HL-60/S4 treated with retinoic acid at 250 ng/mL for 4 days and 3 days (cell line): Measurements from ENCODE around the gene COL25A1.

Source experiments
- in situ Hi-C: fragments of 300-500 bp; cut with MboI; formaldehyde crosslinking; loops from 2 replicates; pipeline ENCODE4 v1.7.0; 2022; ENCODE audit warnings: low sequenced_read_pairs

The COL25A1 gene

DNA sequence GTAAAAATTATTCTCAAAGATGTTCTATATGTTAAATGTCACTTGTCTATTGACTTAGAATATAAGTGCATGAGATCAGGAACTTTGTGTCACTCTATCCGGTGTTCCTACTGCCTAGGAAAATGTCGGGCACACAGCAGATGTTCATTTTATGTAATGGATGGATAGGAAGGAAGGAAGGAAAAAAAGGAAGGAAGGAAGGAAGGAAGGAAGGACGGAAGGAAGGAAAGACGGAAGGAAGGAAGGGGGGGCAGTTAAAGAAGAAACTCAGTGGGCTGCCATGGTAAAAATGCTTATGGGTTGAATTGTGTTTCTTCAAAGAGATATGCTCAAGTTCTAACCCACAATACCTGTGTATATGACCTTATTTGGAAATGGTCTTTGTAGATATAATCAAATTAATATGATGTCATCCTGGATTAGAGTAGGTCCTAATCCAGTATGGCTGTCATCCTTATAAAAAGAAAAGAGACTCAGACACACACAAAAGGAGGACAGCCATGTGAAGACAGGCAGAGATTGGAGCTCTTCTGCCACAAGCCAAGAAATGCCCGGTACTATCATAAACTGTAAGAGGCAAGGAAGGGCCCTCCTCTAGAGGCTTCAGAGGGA is 86.3 kb downstream of the COL25A1 start:
- in situ Hi-C loops: no loop called here

DNA sequence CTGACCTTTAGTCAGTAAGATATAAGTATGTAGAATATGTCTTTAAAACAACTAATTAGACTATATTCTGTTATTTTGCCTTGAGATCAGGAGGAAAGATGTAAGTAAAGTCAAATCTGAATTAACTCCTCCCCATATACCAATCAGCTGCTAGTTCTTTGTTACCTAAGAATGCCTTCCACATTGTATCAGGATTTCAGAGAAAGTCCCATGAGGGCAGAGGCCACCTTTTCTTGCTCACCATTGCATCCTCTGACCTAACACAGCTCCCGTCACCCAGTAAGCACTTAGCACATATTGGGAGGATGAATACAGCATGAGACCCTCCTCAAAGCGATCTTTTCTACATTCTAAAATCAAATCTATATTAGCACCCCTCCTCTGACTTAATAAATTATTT is 87.0 kb downstream of the COL25A1 start:
- in situ Hi-C loops: no loop called here

DNA sequence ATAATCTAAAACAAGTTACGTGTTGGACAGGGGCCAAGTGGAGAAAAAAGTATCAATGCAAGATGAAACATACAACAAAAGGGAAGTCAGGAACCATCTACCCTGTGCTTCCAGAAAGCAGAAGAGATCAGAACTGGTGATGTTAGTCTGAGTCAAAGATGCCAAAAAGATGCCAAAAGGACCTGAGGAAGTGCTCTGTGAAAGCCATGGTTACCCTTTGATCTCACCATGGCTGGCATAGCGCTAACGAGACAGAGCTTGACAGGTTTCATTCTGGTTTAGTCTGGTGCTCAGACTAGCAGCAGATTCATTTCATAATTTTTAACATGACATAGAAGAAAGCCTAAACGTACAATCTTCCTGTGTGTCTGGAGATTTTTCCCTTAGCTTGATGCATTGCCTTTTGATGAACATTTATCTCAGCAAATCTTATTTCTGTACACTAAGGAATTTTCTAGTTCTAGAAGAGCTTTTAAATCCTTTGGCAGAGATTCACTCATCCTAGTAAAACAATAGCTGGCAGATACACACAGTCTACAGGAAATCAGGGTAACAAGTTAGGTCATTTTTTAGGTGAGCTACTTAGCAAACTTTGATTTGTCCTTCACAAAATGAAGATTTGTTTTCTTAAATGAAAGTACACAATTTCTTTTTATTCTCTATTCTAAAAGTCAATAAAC is 87.7 kb downstream of the COL25A1 start:
- in situ Hi-C loops: no loop called here

DNA sequence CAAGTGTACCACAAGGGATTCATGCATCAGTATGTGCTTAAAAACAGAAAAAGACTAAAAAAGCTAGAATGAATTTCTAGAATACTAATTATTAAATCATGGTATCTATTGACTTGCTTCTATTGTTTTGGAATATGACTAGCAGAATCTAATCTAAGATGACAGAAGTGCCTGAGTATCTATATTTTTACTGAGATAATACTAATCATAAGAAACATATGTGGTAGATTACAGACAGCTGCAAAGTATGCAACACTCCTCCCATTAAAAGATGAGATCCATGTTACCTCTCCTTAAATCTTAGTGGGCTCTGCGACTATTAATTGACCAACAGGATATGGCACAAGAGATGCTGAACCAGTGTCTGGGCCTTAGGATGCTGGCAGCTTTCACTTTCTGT is 89.4 kb downstream of the COL25A1 start:
- in situ Hi-C loops: no loop called here

DNA sequence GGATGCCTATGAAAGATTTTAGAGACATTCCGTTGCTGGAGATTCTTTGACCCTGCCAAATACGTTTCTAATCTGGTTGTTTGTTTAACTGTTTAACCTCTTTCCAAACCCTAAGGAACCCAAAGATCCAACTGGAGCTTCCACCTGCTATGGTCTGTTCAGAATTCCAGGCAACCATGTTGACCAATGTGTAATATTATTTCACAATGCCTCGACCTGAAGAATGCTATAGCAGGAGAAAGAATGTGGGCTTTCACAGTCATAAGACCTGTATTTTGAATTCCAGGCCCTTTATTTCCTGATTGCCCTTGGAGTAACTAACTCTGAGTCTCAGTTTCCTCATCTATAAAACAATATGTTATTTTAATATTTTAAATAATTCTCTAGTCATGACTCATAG is 90.8 kb downstream of the COL25A1 start:
- in situ Hi-C loops: no loop called here

- in situ Hi-C loops: no loop called here
Observed at GRCh38 chr4:109209647-109210046, 92.8 kb downstream of the COL25A1 start.

GRCh38 chr4:109207898-109208297 is 94.6 kb downstream of the COL25A1 start:
- in situ Hi-C loops: no loop called here

GRCh38 chr4:109207061-109207460 is 95.4 kb downstream of the COL25A1 start:
- in situ Hi-C loops: no loop called here

- in situ Hi-C loops: no loop called here
Observed at GRCh38 chr4:109206620-109207019, 95.8 kb downstream of the COL25A1 start.

DNA sequence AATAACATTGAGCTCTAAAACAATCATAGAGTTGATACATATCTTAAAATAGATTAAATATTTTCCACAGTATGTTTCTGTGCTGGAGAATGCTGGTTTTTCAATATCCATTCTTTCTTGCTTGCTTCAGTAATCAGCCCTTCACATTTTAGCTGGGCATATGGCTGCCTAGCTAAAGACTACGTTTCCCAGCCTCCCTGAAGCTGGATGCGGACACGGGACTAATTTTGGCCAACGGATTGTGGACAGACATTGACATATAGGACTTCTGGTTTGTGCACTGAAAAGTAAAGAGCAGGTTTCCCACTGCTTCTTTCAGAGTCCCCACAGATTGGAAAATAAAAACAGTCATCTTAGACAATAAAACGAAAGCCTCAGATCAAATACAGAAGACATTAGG is 97.3 kb downstream of the COL25A1 start:
- in situ Hi-C loops: no loop called here

DNA sequence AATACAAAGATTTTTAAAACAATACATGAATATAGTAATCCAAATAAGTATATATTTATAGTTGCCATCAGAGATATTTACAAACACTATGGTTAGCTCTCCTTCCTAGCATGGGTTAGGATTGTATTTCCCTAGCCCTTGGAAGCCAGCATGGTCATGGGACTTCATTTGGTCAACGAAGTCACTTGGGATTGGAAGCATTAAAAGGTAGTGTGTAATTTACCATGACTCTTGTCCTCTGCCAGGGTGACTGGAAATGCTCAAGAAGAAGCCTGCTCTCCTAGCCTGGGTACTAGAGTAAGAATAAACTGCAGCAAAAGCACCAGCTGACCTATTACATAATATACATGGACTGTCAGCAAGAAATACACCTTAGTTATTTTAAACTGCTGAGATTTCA is 102.9 kb downstream of the COL25A1 start:
- in situ Hi-C loops: no loop called here

DNA sequence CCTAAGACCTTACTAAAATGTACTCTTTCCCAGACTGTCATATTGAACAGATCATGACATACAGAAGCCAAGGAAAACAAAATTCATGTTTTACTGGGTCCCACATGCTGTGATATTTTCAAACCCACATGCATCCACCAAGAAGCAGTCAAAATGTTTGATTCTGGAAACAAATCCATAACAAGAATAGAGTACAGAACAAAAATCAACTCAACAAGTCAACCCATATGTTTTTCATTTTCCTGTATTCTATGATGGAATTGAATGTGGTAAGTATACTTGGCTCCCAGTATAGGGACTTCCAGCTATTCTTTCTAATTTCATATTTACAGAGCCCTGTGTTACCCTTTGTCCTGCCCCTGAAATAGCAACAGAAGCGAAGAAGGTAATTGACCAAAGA is 106.8 kb downstream of the COL25A1 start:
- in situ Hi-C loops: no loop called here

DNA sequence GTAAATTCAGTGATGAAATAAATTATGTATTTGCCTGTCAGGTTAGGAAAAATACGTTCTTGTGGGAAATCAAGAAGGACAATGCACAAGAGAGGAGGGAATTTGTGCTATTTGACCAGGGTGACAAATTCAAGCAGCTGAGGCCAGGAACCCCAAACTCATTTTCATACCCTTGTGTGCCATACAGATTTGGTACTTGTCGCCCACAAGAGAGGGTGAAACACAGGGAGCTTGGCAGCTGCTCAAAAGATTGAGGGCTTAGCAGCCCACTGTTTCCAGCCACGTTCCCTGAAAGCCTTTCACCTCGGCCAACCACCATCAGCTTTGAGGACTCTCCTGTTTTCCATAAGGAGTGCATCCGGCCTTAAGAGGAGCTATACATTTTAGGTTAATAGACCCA is 111.2 kb downstream of the COL25A1 start:
- in situ Hi-C loops: no loop called here

DNA sequence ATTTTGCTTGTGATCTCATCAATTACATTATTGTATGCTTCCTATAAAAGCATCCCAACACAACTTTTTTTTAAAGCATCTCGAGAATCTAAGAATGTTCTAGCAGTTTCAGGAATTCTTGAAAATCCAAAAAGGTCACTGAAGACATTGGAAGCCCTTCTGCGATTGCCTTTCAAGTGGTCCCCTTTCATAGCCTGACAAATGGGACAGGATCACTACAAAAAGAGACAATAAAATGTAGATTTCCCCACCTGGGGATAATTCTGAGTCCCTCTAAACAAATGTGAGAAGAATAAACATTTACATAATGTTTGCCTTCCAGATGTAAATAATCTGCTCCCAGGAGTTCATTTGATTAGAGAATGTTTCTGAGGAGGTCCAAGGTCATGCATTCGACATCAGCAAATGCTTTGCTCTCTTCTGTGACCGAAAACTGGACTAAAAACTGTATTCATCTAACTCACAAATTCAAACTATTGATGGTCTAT is 116.0 kb downstream of the COL25A1 start:
- in situ Hi-C loops: no loop called here

- in situ Hi-C loops: no loop called here
Observed at GRCh38 chr4:109185951-109186350, 116.5 kb downstream of the COL25A1 start.

DNA sequence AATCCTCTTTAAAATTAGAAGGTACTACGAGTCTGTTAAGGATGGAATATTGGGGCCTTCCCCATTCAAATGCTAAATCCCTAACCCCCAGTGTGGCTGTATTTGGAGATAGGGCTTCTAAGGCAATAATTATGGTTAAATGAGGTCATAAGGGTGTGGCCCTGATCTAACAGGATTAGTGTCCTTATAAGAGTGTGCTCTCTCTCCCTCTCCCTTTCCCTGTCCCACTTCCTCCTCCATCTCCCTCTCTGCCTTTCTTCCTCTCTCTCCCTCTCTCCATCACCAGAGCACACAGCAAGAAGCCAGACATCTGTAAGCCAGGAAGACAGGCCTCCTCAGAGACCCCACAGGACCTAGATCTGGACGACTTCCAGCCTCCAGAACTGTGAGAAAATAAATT is 116.9 kb downstream of the COL25A1 start:
- in situ Hi-C loops: no loop called here

GRCh38 chr4:109184491-109184961 is 117.9 kb downstream of the COL25A1 start:
- in situ Hi-C loops: no loop called here

- in situ Hi-C loops: no loop called here
Observed at GRCh38 chr4:109183931-109184490, 118.4 kb downstream of the COL25A1 start.

- in situ Hi-C loops: no loop called here
Observed at GRCh38 chr4:109182696-109183095, 119.8 kb downstream of the COL25A1 start.

DNA sequence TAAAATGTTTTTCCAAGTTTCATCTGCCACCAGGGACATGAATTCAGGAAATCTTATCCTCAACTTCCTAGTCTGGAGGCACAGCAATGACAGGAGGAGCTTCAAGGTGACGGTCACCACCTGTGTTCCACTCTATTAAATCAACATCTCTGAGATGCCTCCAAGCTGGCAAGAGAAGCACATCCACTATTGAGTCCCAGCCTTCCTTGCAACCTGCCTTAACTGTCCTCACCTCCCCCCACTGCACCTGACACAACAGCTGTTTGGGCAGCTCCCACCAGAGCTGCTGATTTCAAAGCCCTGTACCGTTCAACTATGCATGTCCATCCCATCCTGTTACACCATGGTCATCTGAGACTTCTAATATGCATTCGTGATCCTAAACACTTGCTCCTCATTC is 123.4 kb downstream of the COL25A1 start:
- in situ Hi-C loops: no loop called here

DNA sequence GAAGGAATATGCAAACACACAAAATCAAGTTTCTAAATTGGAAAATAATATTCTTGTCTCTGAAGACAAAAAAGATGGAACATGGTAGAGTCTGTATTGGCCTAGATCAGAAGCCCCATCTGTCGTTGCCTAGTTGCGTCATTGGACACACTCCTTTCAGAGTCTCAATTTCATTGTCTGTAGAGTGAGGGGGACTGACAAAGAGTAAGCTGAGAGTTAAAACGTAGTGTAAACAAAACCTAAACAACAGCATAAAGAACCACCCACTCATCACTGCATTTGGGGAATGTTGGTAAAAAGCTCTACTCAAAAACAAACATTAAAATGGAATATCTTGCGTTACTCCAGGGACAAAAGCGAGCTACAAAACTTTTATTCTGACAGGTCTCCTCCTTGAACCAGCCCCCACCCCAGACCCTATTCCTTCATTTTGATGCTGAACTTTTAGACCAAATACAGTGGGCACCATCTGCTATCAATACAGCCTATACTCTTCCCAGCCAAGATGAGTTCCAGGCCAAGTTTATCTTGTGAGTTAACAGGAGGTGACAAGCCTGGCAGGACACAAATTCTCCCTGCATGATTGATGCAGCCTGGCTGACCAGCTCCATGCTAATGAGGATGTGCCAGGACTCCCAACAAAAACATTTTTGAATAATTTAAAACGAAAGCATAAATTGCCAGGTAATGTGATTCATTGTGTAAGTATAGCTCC is 125.2 kb downstream of the COL25A1 start:
- in situ Hi-C loops: no loop called here
